HepG2 (cell line): ENCODE measurements around the gene MYO1E. TPM values are rescaled to one million over a fixed set of nuclear protein-coding genes. Genes with fewer than 3 reads are reported as not detected.

ENCODE experiments used
- CREM ChIP-seq, 2 experiments: sonication (generic) in 1 of 2; formaldehyde crosslinking in 1 of 2; IDR thresholded peaks; 2 replicates each; pipeline versions ENCODE4 v1.4.0 to v1.6.1; 2016 to 2020; ENCODE audit warnings: antibody characterized with exemption in 1 of 2, mild to moderate bottlenecking in 1 of 2, missing genetic modification reagents in 1 of 2
- ESRRA ChIP-seq: sonication (generic); formaldehyde crosslinking; IDR thresholded peaks from 2 replicates; pipeline ENCODE4 v1.5.1; 2020; ENCODE audit warnings: mild to moderate bottlenecking, low read depth, missing genetic modification reagents
- FOXO1 ChIP-seq: sonication (generic); formaldehyde crosslinking; IDR thresholded peaks from 2 replicates; pipeline ENCODE4 v1.4.0; 2020; ENCODE audit warnings: missing genetic modification reagents
- GABPA ChIP-seq, 2 experiments: IDR thresholded peaks; 2 replicates each; pipeline ENCODE4 v1.6.1; 2011 to 2016; ENCODE audit warnings: low read depth in 2 of 2, low read length in 1 of 2, missing biosample characterization in 1 of 2, missing genetic modification characterization in 1 of 2
- KDM4B ChIP-seq: sonication (generic); formaldehyde crosslinking; IDR thresholded peaks from 2 replicates; pipeline ENCODE4 v1.4.0; 2020; ENCODE audit warnings: missing genetic modification reagents
- KLF16 ChIP-seq, 2 experiments: sonication (generic) in 1 of 2; formaldehyde crosslinking in 1 of 2; IDR thresholded peaks; 2 replicates each; pipeline versions ENCODE4 v1.6.1 to v1.8.0; 2016 to 2023; ENCODE audit warnings: missing genetic modification reagents in 2 of 2, missing compliant biosample characterization in 1 of 2
- PHF21A ChIP-seq: sonication (generic); formaldehyde crosslinking; IDR thresholded peaks from 2 replicates; pipeline ENCODE4 v1.5.0; 2020; ENCODE audit warnings: mild to moderate bottlenecking, missing genetic modification reagents
- RFXAP ChIP-seq: sonication (generic); formaldehyde crosslinking; IDR thresholded peaks from 2 replicates; pipeline ENCODE4 v1.4.0; 2020; ENCODE audit warnings: missing genetic modification reagents, borderline replicate concordance
- SOX6 ChIP-seq, 2 experiments: fragments of 450-650 bp in 1 of 2; sonication (generic) in 1 of 2; formaldehyde crosslinking in 1 of 2; IDR thresholded peaks; 2 replicates each; pipeline versions ENCODE4 v1.4.0 to v1.6.1; 2017 to 2020; ENCODE audit warnings: antibody characterized with exemption in 1 of 2, mild to moderate bottlenecking in 1 of 2, missing genetic modification reagents in 1 of 2
- ZMYM4 ChIP-seq: sonication (generic); formaldehyde crosslinking; IDR thresholded peaks from 2 replicates; pipeline ENCODE4 v1.8.1; 2023; ENCODE audit warnings: mild to moderate bottlenecking, missing genetic modification reagents
- ZNF160 ChIP-seq: sonication (generic); formaldehyde crosslinking; IDR thresholded peaks from 2 replicates; pipeline ENCODE4 v1.8.0; 2022; ENCODE audit warnings: mild to moderate bottlenecking, inconsistent platforms, missing genetic modification reagents
- ZNF350 ChIP-seq: sonication (generic); formaldehyde crosslinking; IDR thresholded peaks from 2 replicates; pipeline ENCODE4 v1.4.0; 2020; ENCODE audit warnings: mild to moderate bottlenecking, low read depth, missing genetic modification reagents, borderline replicate concordance
- ZNF451 ChIP-seq: sonication (generic); formaldehyde crosslinking; IDR thresholded peaks from 2 replicates; pipeline ENCODE4 v1.5.0; 2020; ENCODE audit warnings: mild to moderate bottlenecking, missing genetic modification reagents
- ZNF543 ChIP-seq: sonication (generic); formaldehyde crosslinking; IDR thresholded peaks from 2 replicates; pipeline ENCODE4 v1.4.0; 2020; ENCODE audit warnings: mild to moderate bottlenecking, missing genetic modification reagents
- polyA plus RNA-seq, 8 experiments: library from polyadenylated mRNA; depleted of rRNA in 3 of 8; stranded (reverse) in 7 of 8; unstranded in 1 of 8; fragments of >200 nt; fragmentation: Illumina TruSeq in 4 of 8; extraction: Trizol in 4 of 8; gene quantifications; 2 replicates each; pipeline versions ENCODE4 v1.2.1 to v1.2.3, GENCODE V29; 2011 to 2016; ENCODE audit warnings: low read depth in 4 of 8, missing spikeins in 1 of 8, mixed read lengths in 1 of 8; ENCODE audit not compliant: insufficient read depth in 1 of 8
- total RNA-seq, 5 experiments: library from RNA; depleted of rRNA; stranded (reverse); fragments of >200 nt; fragmentation: Illumina TruSeq; extraction: Trizol; gene quantifications; 2 replicates each; pipeline ENCODE4 v1.2.3, GENCODE V29; 2016; ENCODE audit warnings: low read depth in 1 of 5
- TF ChIP-seq, protein P1 (sequence below): sonication (generic); formaldehyde crosslinking; IDR thresholded peaks from 2 replicates; pipeline ENCODE4 v1.5.0; 2020; ENCODE audit warnings: missing genetic modification reagents
- TF ChIP-seq, protein P2 (sequence below): sonication (generic); formaldehyde crosslinking; IDR thresholded peaks from 2 replicates; pipeline ENCODE4 v1.4.0; 2020; ENCODE audit warnings: missing genetic modification reagents
- TF ChIP-seq, protein P3 (sequence below): sonication (generic); formaldehyde crosslinking; IDR thresholded peaks from 2 replicates; pipeline ENCODE4 v1.5.1; 2020; ENCODE audit warnings: missing genetic modification reagents, mild to moderate bottlenecking, borderline replicate concordance
- TF ChIP-seq, protein P4 (sequence below): sonication (generic); formaldehyde crosslinking; IDR thresholded peaks from 2 replicates; pipeline ENCODE4 v1.8.0; 2022; ENCODE audit warnings: missing genetic modification reagents, low read depth, mild to moderate bottlenecking, borderline replicate concordance
- TF ChIP-seq, protein P5 (sequence below): IDR thresholded peaks from 2 replicates; pipeline ENCODE4 v1.6.1; 2016; ENCODE audit warnings: control low read depth

MYO1E gene
- total and polyA plus RNA-seq, 2 of the 13 experiments (the other 11 are each of a cell fraction or from before 2014, with no cell fraction given) = 15.7 to 25.1 TPM

DNA sequence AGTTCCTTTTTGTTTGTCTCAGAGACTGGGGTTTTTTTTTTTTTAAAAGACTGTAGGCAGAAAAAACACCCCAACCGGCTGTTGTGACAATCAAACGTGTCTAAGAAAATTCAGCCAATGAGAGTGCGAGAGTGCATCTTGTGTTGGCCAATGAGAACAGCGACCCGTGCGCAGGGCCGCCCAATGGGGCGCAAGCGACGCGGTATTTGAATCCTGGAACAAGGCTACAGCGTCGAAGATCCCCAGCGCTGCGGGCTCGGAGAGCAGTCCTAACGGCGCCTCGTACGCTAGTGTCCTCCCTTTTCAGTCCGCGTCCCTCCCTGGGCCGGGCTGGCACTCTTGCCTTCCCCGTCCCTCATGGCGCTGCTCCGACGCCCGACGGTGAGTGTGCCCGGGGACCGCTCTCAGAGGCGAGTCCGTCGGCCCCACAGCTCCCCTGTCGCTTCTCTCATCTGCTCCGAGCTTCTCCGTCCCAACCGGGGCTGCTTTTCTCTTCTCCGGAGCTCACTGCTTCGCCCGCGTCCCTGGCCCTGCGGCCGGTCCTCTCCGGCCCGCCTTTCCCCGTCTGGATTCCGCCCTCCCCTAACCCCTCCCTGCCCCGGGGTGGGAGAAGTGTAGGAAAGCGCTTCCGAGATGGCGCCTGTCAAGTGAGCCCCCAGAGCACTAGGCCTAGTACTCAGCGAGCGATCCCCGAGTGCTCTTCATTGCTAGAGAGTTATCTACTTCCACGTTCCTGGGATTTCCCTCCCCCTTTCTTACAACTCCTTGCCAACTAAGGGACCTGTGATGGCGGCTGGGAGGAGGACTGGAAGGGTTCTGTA, 267.5 kb downstream of the MYO1E start, which contains the start of gene CCNB2 (continued):
- TF ChIP-seq RFXAP (CRISPR knock-in tag) (peak; percentile 88; the same call in 1 of the 2 replicates), ESRRA (CRISPR knock-in tag) (0 out of 2 replicates have a peak, but pooled peaks have one; percentile 25), ZNF451 (CRISPR knock-in tag) (no peak), KDM4B (CRISPR knock-in tag) (peak; percentile 50; the same call in 1 of the 2 replicates), FOXO1 (CRISPR knock-in tag) (0 out of 2 replicates have a peak, but pooled peaks have one; percentile 18), ZMYM4 (peak; percentile 89), ZNF350 (peak; percentile 60; the same call in 1 of the 2 replicates), PHF21A (CRISPR knock-in tag) (peak; percentile 42), ZNF160 (CRISPR knock-in tag) (peak; percentile 27; the same call in 1 of the 2 replicates), ZNF543 (CRISPR knock-in tag) (no peak), KLF16 (CRISPR knock-in tag; IDR thresholded peaks at IDR 0.05) (peak; percentile 64 to 66; a peak in 2 of 4 replicates), SOX6 (IDR thresholded peaks at IDR 0.05) (no peak), SOX6 (CRISPR knock-in tag; IDR thresholded peaks at IDR 0.05) (no peak), CREM (IDR thresholded peaks at IDR 0.05) (peak; percentile 57; the same call in 1 of the 2 replicates), CREM (CRISPR knock-in tag; IDR thresholded peaks at IDR 0.05) (no peak), GABPA (IDR thresholded peaks at IDR 0.05; ENCODE audit: low read depth, low read length) (no peak), GABPA (CRISPR knock-in tag; IDR thresholded peaks at IDR 0.05; ENCODE audit: low read depth) (peak; percentile 13; the same call in 1 of the 2 replicates)
- TF ChIP-seq, protein P1, sequence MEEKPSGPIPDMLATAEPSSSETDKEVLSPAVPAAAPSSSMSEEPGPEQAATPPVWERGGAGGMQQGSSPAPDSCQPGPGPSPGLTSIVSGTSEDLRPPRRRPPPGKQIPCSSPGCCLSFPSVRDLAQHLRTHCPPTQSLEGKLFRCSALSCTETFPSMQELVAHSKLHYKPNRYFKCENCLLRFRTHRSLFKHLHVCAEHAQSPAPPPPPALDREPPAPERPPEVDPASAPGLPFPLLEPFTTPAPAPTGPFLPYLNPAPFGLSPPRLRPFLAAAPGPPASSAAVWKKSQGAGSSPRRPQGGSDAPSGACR = no peak
- TF ChIP-seq, protein P2, sequence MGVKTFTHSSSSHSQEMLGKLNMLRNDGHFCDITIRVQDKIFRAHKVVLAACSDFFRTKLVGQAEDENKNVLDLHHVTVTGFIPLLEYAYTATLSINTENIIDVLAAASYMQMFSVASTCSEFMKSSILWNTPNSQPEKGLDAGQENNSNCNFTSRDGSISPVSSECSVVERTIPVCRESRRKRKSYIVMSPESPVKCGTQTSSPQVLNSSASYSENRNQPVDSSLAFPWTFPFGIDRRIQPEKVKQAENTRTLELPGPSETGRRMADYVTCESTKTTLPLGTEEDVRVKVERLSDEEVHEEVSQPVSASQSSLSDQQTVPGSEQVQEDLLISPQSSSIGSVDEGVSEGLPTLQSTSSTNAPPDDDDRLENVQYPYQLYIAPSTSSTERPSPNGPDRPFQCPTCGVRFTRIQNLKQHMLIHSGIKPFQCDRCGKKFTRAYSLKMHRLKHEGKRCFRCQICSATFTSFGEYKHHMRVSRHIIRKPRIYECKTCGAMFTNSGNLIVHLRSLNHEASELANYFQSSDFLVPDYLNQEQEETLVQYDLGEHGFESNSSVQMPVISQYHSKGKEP (CRISPR knock-in tag) = 0 out of 2 replicates have a peak, but pooled peaks have one; percentile 29
- TF ChIP-seq, protein P3, sequence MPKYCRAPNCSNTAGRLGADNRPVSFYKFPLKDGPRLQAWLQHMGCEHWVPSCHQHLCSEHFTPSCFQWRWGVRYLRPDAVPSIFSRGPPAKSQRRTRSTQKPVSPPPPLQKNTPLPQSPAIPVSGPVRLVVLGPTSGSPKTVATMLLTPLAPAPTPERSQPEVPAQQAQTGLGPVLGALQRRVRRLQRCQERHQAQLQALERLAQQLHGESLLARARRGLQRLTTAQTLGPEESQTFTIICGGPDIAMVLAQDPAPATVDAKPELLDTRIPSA (CRISPR knock-in tag) = 0 out of 2 replicates have a peak, but pooled peaks have one; percentile 51
- TF ChIP-seq, protein P4, sequence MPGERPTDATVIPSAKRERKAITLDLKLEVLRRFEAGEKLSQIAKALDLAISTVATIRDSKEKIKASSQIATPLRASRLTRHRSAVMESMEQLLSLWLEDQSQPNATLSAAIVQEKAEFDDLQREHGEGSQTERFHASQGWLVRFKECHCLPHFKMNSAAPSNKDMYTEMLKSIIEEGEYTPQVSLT (CRISPR knock-in tag) = no peak
- TF ChIP-seq, protein P5, sequence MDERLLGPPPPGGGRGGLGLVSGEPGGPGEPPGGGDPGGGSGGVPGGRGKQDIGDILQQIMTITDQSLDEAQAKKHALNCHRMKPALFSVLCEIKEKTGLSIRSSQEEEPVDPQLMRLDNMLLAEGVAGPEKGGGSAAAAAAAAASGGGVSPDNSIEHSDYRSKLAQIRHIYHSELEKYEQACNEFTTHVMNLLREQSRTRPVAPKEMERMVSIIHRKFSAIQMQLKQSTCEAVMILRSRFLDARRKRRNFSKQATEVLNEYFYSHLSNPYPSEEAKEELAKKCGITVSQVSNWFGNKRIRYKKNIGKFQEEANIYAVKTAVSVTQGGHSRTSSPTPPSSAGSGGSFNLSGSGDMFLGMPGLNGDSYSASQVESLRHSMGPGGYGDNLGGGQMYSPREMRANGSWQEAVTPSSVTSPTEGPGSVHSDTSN (CRISPR knock-in tag) = 0 out of 2 replicates have a peak, but pooled peaks have one; percentile 38
